AG09319 (cell line): Measurements from ENCODE around the gene BCL2L15.

Experiments used
- DNase-seq: peaks from one replicate; pipeline ENCODE4 v3.0.0-alpha.2; 2010; ENCODE audit warnings: low read depth; ENCODE audit errors: extremely low read depth
- CTCF ChIP-seq: IDR thresholded peaks from 2 replicates; pipeline ENCODE4 v1.5.1; 2011; ENCODE audit warnings: low read depth, mild to moderate bottlenecking, inconsistent platforms, low read length, moderate library complexity

Gene BCL2L15

GRCh38 chr1:113836534-113836933, 50.8 kb downstream of the BCL2L15 start:
- TF ChIP-seq CTCF = no peak

GRCh38 chr1:113835686-113836290, 51.6 kb downstream of the BCL2L15 start:
- peak; percentile 28 for TF ChIP-seq CTCF
- DNase-seq = no peak

More at GRCh38 chr1:113836534-113836933, 50.8 kb downstream of the BCL2L15 start:
- DNase-seq = no peak

GRCh38 chr1:113834716-113835115, 52.7 kb downstream of the BCL2L15 start:
- DNase-seq = no peak
- TF ChIP-seq CTCF = no peak
